ENCODE results near the gene ULK1.
"Not testable (repeated sequence)": the region's sequence is repeated elsewhere in the genome, so short reads cannot be mapped to it uniquely, and the experiment has no call there.

DNA sequence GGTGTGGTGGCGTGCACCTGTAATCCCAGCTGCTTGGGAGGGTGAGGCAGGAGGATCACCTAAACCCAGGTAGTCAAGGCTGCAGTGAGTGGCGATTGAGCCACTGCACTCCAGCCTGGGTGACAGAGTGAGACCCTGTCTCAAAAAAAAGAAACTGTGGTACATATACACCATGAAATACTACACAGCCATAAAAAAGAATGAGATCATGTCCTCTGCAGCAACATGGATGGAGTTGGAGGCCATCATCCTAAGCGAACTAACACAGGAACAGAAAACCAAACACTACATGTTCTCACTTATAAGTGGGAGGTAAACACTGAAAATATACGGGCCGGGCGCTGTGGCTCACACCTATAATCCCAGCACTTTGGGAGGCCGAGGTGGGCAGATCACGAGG is 2.7 kb upstream of the ULK1 start:
- TF ChIP-seq, protein P1, sequence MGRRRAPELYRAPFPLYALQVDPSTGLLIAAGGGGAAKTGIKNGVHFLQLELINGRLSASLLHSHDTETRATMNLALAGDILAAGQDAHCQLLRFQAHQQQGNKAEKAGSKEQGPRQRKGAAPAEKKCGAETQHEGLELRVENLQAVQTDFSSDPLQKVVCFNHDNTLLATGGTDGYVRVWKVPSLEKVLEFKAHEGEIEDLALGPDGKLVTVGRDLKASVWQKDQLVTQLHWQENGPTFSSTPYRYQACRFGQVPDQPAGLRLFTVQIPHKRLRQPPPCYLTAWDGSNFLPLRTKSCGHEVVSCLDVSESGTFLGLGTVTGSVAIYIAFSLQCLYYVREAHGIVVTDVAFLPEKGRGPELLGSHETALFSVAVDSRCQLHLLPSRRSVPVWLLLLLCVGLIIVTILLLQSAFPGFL (CRISPR knock-in tag; IDR thresholded peaks at IDR 0.05; ENCODE audit: borderline replicate concordance) = not testable (repeated sequence)
- TF ChIP-seq, protein P2, sequence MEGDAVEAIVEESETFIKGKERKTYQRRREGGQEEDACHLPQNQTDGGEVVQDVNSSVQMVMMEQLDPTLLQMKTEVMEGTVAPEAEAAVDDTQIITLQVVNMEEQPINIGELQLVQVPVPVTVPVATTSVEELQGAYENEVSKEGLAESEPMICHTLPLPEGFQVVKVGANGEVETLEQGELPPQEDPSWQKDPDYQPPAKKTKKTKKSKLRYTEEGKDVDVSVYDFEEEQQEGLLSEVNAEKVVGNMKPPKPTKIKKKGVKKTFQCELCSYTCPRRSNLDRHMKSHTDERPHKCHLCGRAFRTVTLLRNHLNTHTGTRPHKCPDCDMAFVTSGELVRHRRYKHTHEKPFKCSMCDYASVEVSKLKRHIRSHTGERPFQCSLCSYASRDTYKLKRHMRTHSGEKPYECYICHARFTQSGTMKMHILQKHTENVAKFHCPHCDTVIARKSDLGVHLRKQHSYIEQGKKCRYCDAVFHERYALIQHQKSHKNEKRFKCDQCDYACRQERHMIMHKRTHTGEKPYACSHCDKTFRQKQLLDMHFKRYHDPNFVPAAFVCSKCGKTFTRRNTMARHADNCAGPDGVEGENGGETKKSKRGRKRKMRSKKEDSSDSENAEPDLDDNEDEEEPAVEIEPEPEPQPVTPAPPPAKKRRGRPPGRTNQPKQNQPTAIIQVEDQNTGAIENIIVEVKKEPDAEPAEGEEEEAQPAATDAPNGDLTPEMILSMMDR (IDR thresholded peaks at IDR 0.05) = not testable (repeated sequence)
- TF ChIP-seq, protein P3, sequence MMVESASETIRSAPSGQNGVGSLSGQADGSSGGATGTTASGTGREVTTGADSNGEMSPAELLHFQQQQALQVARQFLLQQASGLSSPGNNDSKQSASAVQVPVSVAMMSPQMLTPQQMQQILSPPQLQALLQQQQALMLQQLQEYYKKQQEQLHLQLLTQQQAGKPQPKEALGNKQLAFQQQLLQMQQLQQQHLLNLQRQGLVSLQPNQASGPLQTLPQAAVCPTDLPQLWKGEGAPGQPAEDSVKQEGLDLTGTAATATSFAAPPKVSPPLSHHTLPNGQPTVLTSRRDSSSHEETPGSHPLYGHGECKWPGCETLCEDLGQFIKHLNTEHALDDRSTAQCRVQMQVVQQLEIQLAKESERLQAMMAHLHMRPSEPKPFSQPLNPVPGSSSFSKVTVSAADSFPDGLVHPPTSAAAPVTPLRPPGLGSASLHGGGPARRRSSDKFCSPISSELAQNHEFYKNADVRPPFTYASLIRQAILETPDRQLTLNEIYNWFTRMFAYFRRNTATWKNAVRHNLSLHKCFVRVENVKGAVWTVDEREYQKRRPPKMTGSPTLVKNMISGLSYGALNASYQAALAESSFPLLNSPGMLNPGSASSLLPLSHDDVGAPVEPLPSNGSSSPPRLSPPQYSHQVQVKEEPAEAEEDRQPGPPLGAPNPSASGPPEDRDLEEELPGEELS (CRISPR knock-in tag; IDR thresholded peaks at IDR 0.05) = not testable (repeated sequence)
